GM12801 (cell line): Measurements from ENCODE around the gene MAP3K5.

Experiments used
- CTCF ChIP-seq: IDR thresholded peaks from one replicate; pipeline ENCODE4 v1.5.1; 2011; ENCODE audit warnings: control low read depth; ENCODE audit not compliant: insufficient read length; ENCODE audit errors: extremely low read depth

Gene MAP3K5

GRCh38 chr6:136549300-136550044 is 242.8 kb downstream of the MAP3K5 start:
- no peak for TF ChIP-seq CTCF

GRCh38 chr6:136548582-136549299 is 243.5 kb downstream of the MAP3K5 start:
- TF ChIP-seq CTCF, result no peak

- TF ChIP-seq CTCF, result no peak
These were observed 244.4 kb downstream of the MAP3K5 start for GRCh38 chr6:136547871-136548270.

GRCh38 chr6:136547336-136547735 is 244.9 kb downstream of the MAP3K5 start:
- no peak for TF ChIP-seq CTCF

- TF ChIP-seq CTCF, result no peak
These were observed 245.9 kb downstream of the MAP3K5 start for GRCh38 chr6:136546331-136546730.

- no peak for TF ChIP-seq CTCF
These were observed 248.0 kb downstream of the MAP3K5 start for GRCh38 chr6:136544326-136544725.

GRCh38 chr6:136541395-136541794 is 250.9 kb downstream of the MAP3K5 start:
- no peak for TF ChIP-seq CTCF
